GM10266 (cell line): ENCODE data around the gene GOLGA7B.
A peak's percentile ranks its signal among the peaks of the same experiment; 100 is the strongest.

Source experiments
- DNase-seq: peaks from one replicate; pipeline ENCODE4 v3.0.0; 2012; ENCODE audit errors: extremely low spot score
- TF ChIP-seq, protein P1 (sequence below): IDR thresholded peaks from 2 replicates; pipeline ENCODE4 v1.5.1; 2012; ENCODE audit warnings: mild to moderate bottlenecking, low read depth; ENCODE audit not compliant: control insufficient read depth, insufficient read depth; ENCODE audit errors: missing control alignments

GOLGA7B gene

DNA sequence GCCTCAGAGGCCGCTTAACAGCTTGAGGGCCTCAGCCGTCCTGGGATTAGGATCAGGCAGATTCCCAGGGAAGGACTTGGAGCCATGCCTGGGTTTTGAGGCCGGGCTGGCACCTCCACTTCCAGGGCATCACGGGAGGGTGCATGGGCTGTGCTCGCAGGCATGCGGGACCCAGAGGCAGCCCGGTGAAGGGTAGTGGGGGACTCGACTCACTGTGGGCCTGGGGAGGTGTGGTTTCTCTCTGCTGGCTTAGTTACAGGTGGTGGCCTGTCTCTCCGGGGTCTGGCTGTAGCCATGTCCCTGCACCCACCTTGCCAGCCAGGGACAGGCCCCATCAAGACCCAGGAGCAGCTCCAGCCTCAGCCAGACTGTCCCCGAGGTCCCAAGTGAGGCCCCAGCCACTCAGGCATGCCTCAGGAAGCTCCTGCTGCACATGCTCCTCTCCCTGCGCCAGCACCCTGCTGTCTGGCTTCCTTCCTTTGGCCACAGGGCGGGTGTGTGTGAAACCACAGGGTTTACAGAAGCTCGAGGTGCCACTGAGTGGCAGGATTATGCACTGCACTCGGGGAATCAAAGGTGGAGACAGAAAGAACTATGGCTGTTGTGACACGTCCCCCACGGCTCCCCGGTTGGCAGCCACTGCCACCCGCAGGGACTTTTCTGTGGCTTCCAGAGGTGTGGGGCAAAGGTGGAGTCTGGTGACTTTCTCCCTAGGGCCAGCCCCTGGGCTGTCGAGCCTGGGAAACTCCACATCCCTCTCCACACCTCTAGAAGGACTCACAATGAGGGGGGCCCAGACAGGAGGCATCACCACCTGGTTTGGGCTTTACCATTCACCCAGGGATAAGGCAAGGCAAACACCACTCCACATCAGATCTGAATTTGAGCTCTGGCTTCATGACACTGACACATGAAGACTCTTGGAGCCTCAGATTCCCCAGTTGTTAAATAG lies 19.7 kb downstream of the GOLGA7B start:
- peak; percentile 76 for DNase-seq
- TF ChIP-seq, protein P1, sequence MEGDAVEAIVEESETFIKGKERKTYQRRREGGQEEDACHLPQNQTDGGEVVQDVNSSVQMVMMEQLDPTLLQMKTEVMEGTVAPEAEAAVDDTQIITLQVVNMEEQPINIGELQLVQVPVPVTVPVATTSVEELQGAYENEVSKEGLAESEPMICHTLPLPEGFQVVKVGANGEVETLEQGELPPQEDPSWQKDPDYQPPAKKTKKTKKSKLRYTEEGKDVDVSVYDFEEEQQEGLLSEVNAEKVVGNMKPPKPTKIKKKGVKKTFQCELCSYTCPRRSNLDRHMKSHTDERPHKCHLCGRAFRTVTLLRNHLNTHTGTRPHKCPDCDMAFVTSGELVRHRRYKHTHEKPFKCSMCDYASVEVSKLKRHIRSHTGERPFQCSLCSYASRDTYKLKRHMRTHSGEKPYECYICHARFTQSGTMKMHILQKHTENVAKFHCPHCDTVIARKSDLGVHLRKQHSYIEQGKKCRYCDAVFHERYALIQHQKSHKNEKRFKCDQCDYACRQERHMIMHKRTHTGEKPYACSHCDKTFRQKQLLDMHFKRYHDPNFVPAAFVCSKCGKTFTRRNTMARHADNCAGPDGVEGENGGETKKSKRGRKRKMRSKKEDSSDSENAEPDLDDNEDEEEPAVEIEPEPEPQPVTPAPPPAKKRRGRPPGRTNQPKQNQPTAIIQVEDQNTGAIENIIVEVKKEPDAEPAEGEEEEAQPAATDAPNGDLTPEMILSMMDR, result peak; percentile 55

GRCh38 chr10:97870990-97871389 lies 21.3 kb downstream of the GOLGA7B start:
- TF ChIP-seq, protein P1, result no peak

DNA sequence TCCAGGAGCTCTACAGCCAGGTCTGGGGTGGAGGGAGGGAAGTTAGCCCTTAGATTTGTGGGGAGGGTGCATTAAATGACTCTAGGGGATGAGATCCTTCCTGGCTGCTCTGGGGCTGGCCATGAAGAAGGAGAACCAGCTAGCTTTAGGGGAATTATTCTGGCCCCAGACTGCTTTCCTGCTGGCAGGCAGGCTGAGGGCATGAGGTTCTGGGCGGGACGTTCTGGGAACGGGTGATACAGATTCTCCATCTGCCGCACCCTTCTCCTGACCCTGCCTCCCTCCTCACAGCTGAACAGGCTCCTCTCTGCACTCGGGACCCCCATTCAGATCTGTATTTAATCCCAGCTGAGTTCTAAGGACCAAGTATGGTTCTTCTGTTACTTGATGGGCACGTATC lies 23.9 kb downstream of the GOLGA7B start:
- TF ChIP-seq, protein P1, result no peak
- DNase-seq, result no peak

More at GRCh38 chr10:97870990-97871389, 21.3 kb downstream of the GOLGA7B start:
- DNase-seq, result no peak

GRCh38 chr10:97874332-97874731 lies 24.7 kb downstream of the GOLGA7B start:
- TF ChIP-seq, protein P1, result no peak
- DNase-seq, result no peak

GRCh38 chr10:97875391-97875790 lies 25.7 kb downstream of the GOLGA7B start:
- TF ChIP-seq, protein P1, result no peak
- DNase-seq, result no peak

DNA sequence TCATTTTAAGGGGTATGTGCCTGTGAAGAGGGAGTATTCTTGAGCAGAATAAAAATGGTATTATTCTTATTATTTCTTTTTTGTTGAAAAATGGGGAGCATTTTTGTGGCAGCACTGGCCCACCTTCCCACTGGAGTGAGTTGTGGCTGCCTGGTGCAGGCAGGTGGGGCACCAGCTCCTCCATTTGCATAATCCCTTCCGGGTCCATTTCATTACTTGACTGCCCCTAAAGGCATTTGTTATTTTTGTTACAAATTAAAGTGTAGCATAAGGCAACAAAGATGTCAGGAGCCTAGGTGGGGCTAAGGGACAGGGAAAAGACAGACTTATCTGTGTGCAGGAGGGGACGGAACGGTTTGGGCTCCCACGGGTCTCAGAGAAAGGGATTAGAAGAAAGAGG lies 26.8 kb downstream of the GOLGA7B start:
- DNase-seq, result no peak
- TF ChIP-seq, protein P1, result no peak

GRCh38 chr10:97879241-97879640 lies 29.6 kb downstream of the GOLGA7B start:
- no peak for DNase-seq
- TF ChIP-seq, protein P1, result no peak
